ENCODE measurements around the gene MLN.

MLN gene

GRCh38 chr6:33751771-33752645 lies 51.8 kb downstream of the MLN start:
- DNase-seq = no peak

GRCh38 chr6:33750244-33750991 lies 53.4 kb downstream of the MLN start:
- DNase-seq = no peak

GRCh38 chr6:33749401-33749800 lies 54.4 kb downstream of the MLN start:
- DNase-seq = no peak

- DNase-seq = no peak
Observed at GRCh38 chr6:33748841-33749240, 55.0 kb downstream of the MLN start.

GRCh38 chr6:33747823-33748222 lies 56.0 kb downstream of the MLN start:
- DNase-seq = no peak

- DNase-seq = peak; percentile 58
Observed at GRCh38 chr6:33746651-33747100, 57.1 kb downstream of the MLN start, which contains the start of gene IP6K3. Gene IP6K3 (minus strand): TSS chr6:33746905. CDS start chr6:33735476, 11,429 bp downstream.

GRCh38 chr6:33746036-33746600 lies 57.7 kb downstream of the MLN start:
- peak; percentile 61 for DNase-seq

- DNase-seq = no peak
Observed at GRCh38 chr6:33745548-33745947, 58.3 kb downstream of the MLN start.

- DNase-seq = no peak
Observed at GRCh38 chr6:33744895-33745546, 58.8 kb downstream of the MLN start.
